Stimulated activated CD8-positive, alpha-beta memory T cell treated with anti-CD3 and anti-CD28 coated beads, Interleukin-15, amount 100 ng/mL, for 48 hours (primary cell): Measurements from ENCODE around the gene THOC3.
"Not testable (repeated sequence)": the region's sequence is repeated elsewhere in the genome, so short reads cannot be mapped to it uniquely, and the experiment has no call there.

Source experiments
- DNase-seq, 2 donors: peaks; one replicate each; pipeline ENCODE4 v3.0.0-alpha.2; 2020; ENCODE audit warnings: low read depth in 2 of 2

THOC3 gene

GRCh38 chr5:175940632-175941031, 27.5 kb downstream of the THOC3 start:
- not testable (repeated sequence) for DNase-seq

- DNase-seq, result not testable (repeated sequence)
These were observed 29.6 kb downstream of the THOC3 start for GRCh38 chr5:175938489-175938888.

- not testable (repeated sequence) for DNase-seq
These were observed 39.4 kb downstream of the THOC3 start for GRCh38 chr5:175928752-175929151.

GRCh38 chr5:175925106-175925505, 43.0 kb downstream of the THOC3 start:
- DNase-seq, result not testable (repeated sequence)

- no peak for DNase-seq
These were observed 45.8 kb downstream of the THOC3 start for GRCh38 chr5:175922192-175922885.

GRCh38 chr5:175921061-175921730, 46.9 kb downstream of the THOC3 start:
- no peak for DNase-seq

GRCh38 chr5:175920231-175920811, 47.8 kb downstream of the THOC3 start:
- DNase-seq, result no peak

GRCh38 chr5:175915066-175916037, 52.8 kb downstream of the THOC3 start:
- DNase-seq, result not testable (repeated sequence)

GRCh38 chr5:175913835-175914672, 54.1 kb downstream of the THOC3 start:
- not testable (repeated sequence) for DNase-seq

GRCh38 chr5:175910072-175910471, 58.0 kb downstream of the THOC3 start:
- DNase-seq, result not testable (repeated sequence)
